HFF-Myc (cell line): ENCODE results near the gene TBC1D8.

ENCODE experiments used
- DNase-seq: peaks from one replicate; pipeline ENCODE4 v3.0.0-alpha.2; 2011; ENCODE audit warnings: low read depth; ENCODE audit errors: extremely low read depth
- H3K4me3 ChIP-seq: replicated peaks from 2 replicates; pipeline ENCODE4 v1.5.1; 2011; ENCODE audit warnings: low read depth, mild to moderate bottlenecking, control low read depth, low read length
- CTCF ChIP-seq: IDR thresholded peaks from 2 replicates; pipeline ENCODE4 v1.5.1; 2012; ENCODE audit warnings: mild to moderate bottlenecking, low read depth, low read length, control low read depth; ENCODE audit errors: missing control alignments

The TBC1D8 gene

GRCh38 chr2:101147062-101147461, 4.1 kb downstream of the TBC1D8 start:
- TF ChIP-seq CTCF, result no peak
- H3K4me3 ChIP-seq, result no peak overlapping the region
- DNase-seq, result no peak

- no peak for TF ChIP-seq CTCF
- no peak for DNase-seq
- H3K4me3 ChIP-seq, result no peak overlapping the region
These were observed 4.6 kb downstream of the TBC1D8 start for GRCh38 chr2:101146535-101146934.

- H3K4me3 ChIP-seq, result no peak overlapping the region
- TF ChIP-seq CTCF, result no peak
- no peak for DNase-seq
These were observed 5.8 kb downstream of the TBC1D8 start for GRCh38 chr2:101145406-101145805.

- H3K4me3 ChIP-seq, result no peak overlapping the region
- DNase-seq, result no peak
- no peak for TF ChIP-seq CTCF
These were observed 9.0 kb downstream of the TBC1D8 start for GRCh38 chr2:101142163-101142562.

GRCh38 chr2:101140978-101141655, 10.1 kb downstream of the TBC1D8 start:
- TF ChIP-seq CTCF, result no peak
- no peak for DNase-seq
- H3K4me3 ChIP-seq, result no peak overlapping the region

GRCh38 chr2:101140237-101140636, 10.9 kb downstream of the TBC1D8 start:
- no peak for TF ChIP-seq CTCF
- H3K4me3 ChIP-seq, result no peak overlapping the region
- no peak for DNase-seq

GRCh38 chr2:101139495-101139894, 11.7 kb downstream of the TBC1D8 start:
- DNase-seq, result no peak
- H3K4me3 ChIP-seq, result no peak overlapping the region
- no peak for TF ChIP-seq CTCF
